A549 (cell line): ENCODE data around the gene TMED4. TPM values are rescaled to one million over a fixed set of nuclear protein-coding genes. Genes with fewer than 3 reads are reported as not detected.

Experiments used
- ATAC-seq, 2 experiments: fragments of 200-7000 bp in 1 of 2; fragments of >200 bp in 1 of 2; cut with Nextera tagmentation in 1 of 2; cut with Tn5 transposase in 1 of 2; 3 replicates each; pipeline versions ENCODE4 v1.8.0 to v1.9.1; 2018 to 2020; ENCODE audit warnings: mild to moderate bottlenecking in 1 of 2, moderate library complexity in 1 of 2
- CTCF ChIA-PET: fragments of 300-600 bp; sonication (Branson Sonifier 250); formaldehyde crosslinking; extraction: SDS; loops from one replicate; lab custom pipeline; 2021; ENCODE audit warnings: antibody characterized with exemption, inconsistent platforms; lab: Yijun Ruan, JAX
- POLR2A ChIA-PET: fragments of 350-600 bp; formaldehyde crosslinking; extraction: SDS; loops from one replicate; lab custom pipeline; 2021; ENCODE audit warnings: antibody characterized with exemption, inconsistent platforms; lab: Yijun Ruan, JAX
- DNase-seq, 2 experiments: peaks; one replicate each; pipeline versions ENCODE4 v3.0.0 to v3.0.0-alpha.2; 2011 to 2016; ENCODE audit warnings: low read depth in 1 of 2, low spot score in 1 of 2
- FAIRE-seq: peaks from 2 replicates; lab custom pipeline; 2011; peaks lifted over from hg19 to GRCh38; lab: Jason Lieb, UNC
- H3K27ac ChIP-seq, 2 experiments: fragments of >200 bp; sonication (Bioruptor Twin); formaldehyde crosslinking; 3 replicates each; pipeline ENCODE4 v1.5.1; 2016 to 2017
- H3K4me1 ChIP-seq: fragments of >200 bp; sonication (Bioruptor Twin); formaldehyde crosslinking; 3 replicates; pipeline ENCODE4 v1.6.1; 2016
- H3K4me2 ChIP-seq: fragments of >200 bp; sonication (Bioruptor Twin); formaldehyde crosslinking; 3 replicates; pipeline ENCODE4 v1.6.1; 2016
- H3K4me3 ChIP-seq: fragments of >200 bp; sonication (Bioruptor Twin); formaldehyde crosslinking; 3 replicates; pipeline ENCODE4 v1.5.1; 2016
- H3K9me3 ChIP-seq: fragments of >200 bp; sonication (Bioruptor Twin); formaldehyde crosslinking; 3 replicates; pipeline ENCODE4 v1.6.1; 2016
- CBX2 ChIP-seq: fragments of 200-600 bp; sonication (generic); IDR thresholded peaks from 2 replicates; pipeline ENCODE4 v1.6.1; 2016; ENCODE audit warnings: low read depth, mild to moderate bottlenecking, borderline replicate concordance
- CHD4 ChIP-seq: fragments of 200-600 bp; sonication (generic); IDR thresholded peaks from 2 replicates; pipeline ENCODE4 v1.6.1; 2016; ENCODE audit warnings: antibody characterized with exemption, mild to moderate bottlenecking, borderline replicate concordance
- ESRRA ChIP-seq: fragments of 150-350 bp; IDR thresholded peaks from 2 replicates; pipeline ENCODE4 v1.6.1; 2014; ENCODE audit warnings: mild to moderate bottlenecking, low read length, borderline replicate concordance
- HEYL ChIP-seq: fragments of 250-450 bp; sonication (Bioruptor Pico); IDR thresholded peaks from 2 replicates; pipeline ENCODE4 v1.8.0; 2021; ENCODE audit warnings: mild to moderate bottlenecking, moderate library complexity
- HOXA7 ChIP-seq: fragments of 250-450 bp; sonication (Bioruptor Pico); IDR thresholded peaks from 2 replicates; pipeline ENCODE4 v1.5.0; 2020; ENCODE audit warnings: mild to moderate bottlenecking, moderate library complexity
- KDM5A ChIP-seq: fragments of 200-600 bp; sonication (generic); IDR thresholded peaks from 2 replicates; pipeline ENCODE4 v1.6.1; 2016; ENCODE audit warnings: antibody characterized with exemption, mild to moderate bottlenecking
- MAFK ChIP-seq: fragments of 450-650 bp; IDR thresholded peaks from 2 replicates; pipeline ENCODE4 v1.6.1; 2014; ENCODE audit not compliant: partially characterized antibody
- NFE2L2 ChIP-seq: fragments of 150-350 bp; conservative IDR thresholded peaks from 2 replicates; pipeline ENCODE4 v1.6.1; 2014; ENCODE audit warnings: low read length
- POLR2A ChIP-seq: IDR thresholded peaks from 2 replicates; pipeline ENCODE4 v1.6.1; 2012; ENCODE audit warnings: mild to moderate bottlenecking, low read length
- RAD21 ChIP-seq, 2 experiments: fragments of >200 bp in 1 of 2; sonication (Bioruptor Twin) in 1 of 2; formaldehyde crosslinking in 1 of 2; IDR thresholded peaks in 1 of 2; conservative IDR thresholded peaks in 1 of 2; 2 replicates in 1 of 2; 3 replicates in 1 of 2; pipeline ENCODE4 v1.6.1; 2012 to 2018; ENCODE audit warnings: inconsistent platforms in 1 of 2
- ZC3H11A ChIP-seq: fragments of 450-650 bp; IDR thresholded peaks from 2 replicates; pipeline ENCODE4 v1.6.1; 2014; ENCODE audit warnings: antibody characterized with exemption, mild to moderate bottlenecking
- ZFP36 ChIP-seq: fragments of 450-650 bp; IDR thresholded peaks from 2 replicates; pipeline ENCODE4 v1.6.1; 2014; ENCODE audit warnings: borderline replicate concordance; ENCODE audit not compliant: partially characterized antibody
- ZSCAN20 ChIP-seq: fragments of 250-450 bp; sonication (Bioruptor Pico); IDR thresholded peaks from 2 replicates; pipeline ENCODE4 v1.8.0; 2022; ENCODE audit warnings: mild to moderate bottlenecking, moderate library complexity
- WGBS: methylation state at CpG from one replicate; pipeline ENCODE4 v1.1.6; 2017; ENCODE audit errors: missing lambda C conversion rate; 5-methylcytosine and 5-hydroxymethylcytosine counted together
- polyA plus RNA-seq, 4 experiments: library from polyadenylated mRNA; depleted of rRNA in 3 of 4; stranded (reverse); fragments of >200 nt; fragmentation: RNase III in 1 of 4; extraction: RNeasy Plus Mini Kit Qiagen cat#74134 plus additional on column Dnase treatment in 1 of 4; gene quantifications; 2 replicates in 3 of 4; 3 replicates in 1 of 4; pipeline ENCODE4 v1.2.3, GENCODE V29; 2011 to 2017
- TF ChIP-seq, protein P1 (sequence below): IDR thresholded peaks from 2 replicates; pipeline ENCODE4 v1.6.1; 2012
- TF ChIP-seq, protein P2 (sequence below): fragments of 150-350 bp; IDR thresholded peaks from 2 replicates; pipeline ENCODE4 v1.6.1; 2014; ENCODE audit warnings: low read depth, mild to moderate bottlenecking, low read length
- TF ChIP-seq, protein P3 (sequence below): IDR thresholded peaks from 2 replicates; pipeline ENCODE4 v1.6.1; 2012
- TF ChIP-seq, protein P4 (sequence below): fragments of 250-450 bp; sonication (Bioruptor Pico); IDR thresholded peaks from 2 replicates; pipeline ENCODE4 v1.5.0; 2021; ENCODE audit warnings: mild to moderate bottlenecking, moderate library complexity, borderline replicate concordance
- TF ChIP-seq, protein P5 (sequence below): fragments of >200 bp; sonication (Bioruptor Twin); formaldehyde crosslinking; IDR thresholded peaks from 3 replicates; pipeline ENCODE4 v1.6.1; 2016

The TMED4 gene
- polyA plus RNA-seq, 2 of the 4 experiments (the other 2 are of a cell fraction), result 55.1 to 68.3 TPM

DNA sequence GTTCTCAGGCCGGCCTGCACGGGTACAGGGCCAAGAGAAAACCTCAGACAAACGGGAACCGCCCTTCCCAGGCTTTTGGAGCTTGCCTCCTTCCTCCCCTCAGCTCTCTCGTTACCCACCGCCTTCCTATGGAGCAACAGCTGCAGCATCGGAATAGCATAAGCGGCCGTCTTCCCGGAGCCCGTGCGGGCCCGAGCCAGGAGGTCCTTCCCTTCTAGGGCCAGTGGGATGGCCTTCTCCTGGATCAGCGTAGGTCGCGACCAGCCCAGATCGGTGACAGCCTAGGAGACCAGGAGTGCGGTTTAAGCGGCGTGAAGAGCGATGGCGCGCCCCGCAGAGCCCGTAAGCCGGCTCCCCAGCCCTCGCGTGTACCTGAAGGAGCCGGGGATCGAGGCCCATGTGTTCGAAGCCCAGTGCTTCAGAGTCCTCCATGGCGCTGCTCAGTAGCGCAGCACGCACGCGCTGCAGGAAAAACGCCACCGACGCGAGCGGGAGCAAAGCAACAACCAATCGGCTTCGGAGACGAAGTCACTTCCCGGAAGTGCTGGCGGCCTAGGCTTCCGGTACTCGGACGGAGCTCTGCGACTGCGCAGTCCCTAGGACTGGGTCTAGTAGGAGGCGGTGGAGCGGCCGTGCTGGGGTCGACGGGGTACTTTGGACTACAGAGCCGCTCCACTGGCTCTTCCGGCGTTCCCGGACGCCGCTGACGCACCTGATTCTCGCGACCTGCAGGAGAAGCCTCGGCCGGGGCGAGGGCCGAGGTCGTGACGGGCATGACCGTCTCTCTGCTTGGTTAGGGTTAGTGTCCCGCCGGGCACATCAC is 8.4 kb downstream of the TMED4 start, which contains the start of gene DDX56 (continued):
- TF ChIP-seq NFE2L2 (no peak), ZFP36 (no peak), CHD4 (no peak), ZSCAN20 (CRISPR knock-in tag) (no peak), ESRRA (no peak), CBX2 (no peak), ZC3H11A (no peak)
- TF ChIP-seq, protein P1, sequence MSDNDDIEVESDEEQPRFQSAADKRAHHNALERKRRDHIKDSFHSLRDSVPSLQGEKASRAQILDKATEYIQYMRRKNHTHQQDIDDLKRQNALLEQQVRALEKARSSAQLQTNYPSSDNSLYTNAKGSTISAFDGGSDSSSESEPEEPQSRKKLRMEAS, result peak; percentile 99
- TF ChIP-seq, protein P2, sequence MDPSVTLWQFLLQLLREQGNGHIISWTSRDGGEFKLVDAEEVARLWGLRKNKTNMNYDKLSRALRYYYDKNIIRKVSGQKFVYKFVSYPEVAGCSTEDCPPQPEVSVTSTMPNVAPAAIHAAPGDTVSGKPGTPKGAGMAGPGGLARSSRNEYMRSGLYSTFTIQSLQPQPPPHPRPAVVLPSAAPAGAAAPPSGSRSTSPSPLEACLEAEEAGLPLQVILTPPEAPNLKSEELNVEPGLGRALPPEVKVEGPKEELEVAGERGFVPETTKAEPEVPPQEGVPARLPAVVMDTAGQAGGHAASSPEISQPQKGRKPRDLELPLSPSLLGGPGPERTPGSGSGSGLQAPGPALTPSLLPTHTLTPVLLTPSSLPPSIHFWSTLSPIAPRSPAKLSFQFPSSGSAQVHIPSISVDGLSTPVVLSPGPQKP, result no peak

DNA sequence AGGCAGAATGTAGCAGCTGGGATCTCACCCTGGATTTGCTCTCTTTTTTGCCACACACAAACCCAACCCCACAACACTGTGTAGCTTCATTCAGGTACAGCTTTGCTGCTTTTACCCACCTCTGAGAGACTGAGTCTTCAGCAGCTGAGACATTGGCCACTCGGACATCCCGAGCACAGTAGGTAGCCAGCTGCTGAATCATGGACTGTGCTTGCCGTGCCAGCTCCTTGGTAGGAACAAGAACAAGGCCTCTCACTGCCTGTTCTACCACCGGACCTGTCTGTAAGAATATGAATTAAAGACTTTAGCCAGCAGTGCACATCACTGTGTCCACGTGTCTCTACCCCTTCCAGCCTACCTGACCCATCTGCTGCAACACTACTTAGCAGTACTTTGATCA is 9.3 kb downstream of the TMED4 start:
- no peaks in the 10 kb centered on the region for H3K9me3 ChIP-seq
- FAIRE-seq, result no peak
- H3K4me2 ChIP-seq, result peak overlapping the region; percentile 95
- TF ChIP-seq, protein P3, sequence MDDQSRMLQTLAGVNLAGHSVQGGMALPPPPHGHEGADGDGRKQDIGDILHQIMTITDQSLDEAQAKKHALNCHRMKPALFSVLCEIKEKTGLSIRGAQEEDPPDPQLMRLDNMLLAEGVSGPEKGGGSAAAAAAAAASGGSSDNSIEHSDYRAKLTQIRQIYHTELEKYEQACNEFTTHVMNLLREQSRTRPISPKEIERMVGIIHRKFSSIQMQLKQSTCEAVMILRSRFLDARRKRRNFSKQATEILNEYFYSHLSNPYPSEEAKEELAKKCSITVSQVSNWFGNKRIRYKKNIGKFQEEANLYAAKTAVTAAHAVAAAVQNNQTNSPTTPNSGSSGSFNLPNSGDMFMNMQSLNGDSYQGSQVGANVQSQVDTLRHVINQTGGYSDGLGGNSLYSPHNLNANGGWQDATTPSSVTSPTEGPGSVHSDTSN, result no peak
- TF ChIP-seq NFE2L2, result no peak
- no peak for TF ChIP-seq KDM5A
- TF ChIP-seq, protein P4, sequence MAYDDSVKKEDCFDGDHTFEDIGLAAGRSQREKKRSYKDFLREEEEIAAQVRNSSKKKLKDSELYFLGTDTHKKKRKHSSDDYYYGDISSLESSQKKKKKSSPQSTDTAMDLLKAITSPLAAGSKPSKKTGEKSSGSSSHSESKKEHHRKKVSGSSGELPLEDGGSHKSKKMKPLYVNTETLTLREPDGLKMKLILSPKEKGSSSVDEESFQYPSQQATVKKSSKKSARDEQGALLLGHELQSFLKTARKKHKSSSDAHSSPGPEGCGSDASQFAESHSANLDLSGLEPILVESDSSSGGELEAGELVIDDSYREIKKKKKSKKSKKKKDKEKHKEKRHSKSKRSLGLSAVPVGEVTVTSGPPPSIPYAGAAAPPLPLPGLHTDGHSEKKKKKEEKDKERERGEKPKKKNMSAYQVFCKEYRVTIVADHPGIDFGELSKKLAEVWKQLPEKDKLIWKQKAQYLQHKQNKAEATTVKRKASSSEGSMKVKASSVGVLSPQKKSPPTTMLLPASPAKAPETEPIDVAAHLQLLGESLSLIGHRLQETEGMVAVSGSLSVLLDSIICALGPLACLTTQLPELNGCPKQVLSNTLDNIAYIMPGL (CRISPR knock-in tag), result no peak
- no peak for TF ChIP-seq HOXA7 (CRISPR knock-in tag)
- TF ChIP-seq HEYL (CRISPR knock-in tag), result no peak
- TF ChIP-seq POLR2A, result no peak
- TF ChIP-seq RAD21 (conservative IDR thresholded peaks at IDR 0.05 in 1 of 2, IDR thresholded peaks at IDR 0.05 in 1 of 2), result no peak
- TF ChIP-seq, protein P5, sequence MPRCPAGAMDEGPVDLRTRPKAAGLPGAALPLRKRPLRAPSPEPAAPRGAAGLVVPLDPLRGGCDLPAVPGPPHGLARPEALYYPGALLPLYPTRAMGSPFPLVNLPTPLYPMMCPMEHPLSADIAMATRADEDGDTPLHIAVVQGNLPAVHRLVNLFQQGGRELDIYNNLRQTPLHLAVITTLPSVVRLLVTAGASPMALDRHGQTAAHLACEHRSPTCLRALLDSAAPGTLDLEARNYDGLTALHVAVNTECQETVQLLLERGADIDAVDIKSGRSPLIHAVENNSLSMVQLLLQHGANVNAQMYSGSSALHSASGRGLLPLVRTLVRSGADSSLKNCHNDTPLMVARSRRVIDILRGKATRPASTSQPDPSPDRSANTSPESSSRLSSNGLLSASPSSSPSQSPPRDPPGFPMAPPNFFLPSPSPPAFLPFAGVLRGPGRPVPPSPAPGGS, result no peak
- TF ChIP-seq CHD4, result no peak
- TF ChIP-seq CBX2, result no peak
- 32% methylated on average over 5 of the region's 5 CpGs for WGBS
- DNase-seq, result no peak
- H3K4me1 ChIP-seq, result peaks cover 15% of the 10 kb centered on the region
- POLR2A ChIA-PET, result interaction anchor here (1.3 to 2.1 kb wide), 3 partner anchors 8 to 275 kb away, joined by 3 to 37 read pairs (median 21); partner anchors contain the start of gene TMED4
- CTCF ChIA-PET, result interaction anchor here (1.5 to 4.3 kb wide), 3 partner anchors 8 to 563 kb away, joined by 5 to 28 read pairs (median 8); no protein-coding TSS in a partner anchor
- ATAC-seq, result no peak
- H3K27ac ChIP-seq, result peak overlapping the region; percentile 82 to 91
- peak overlapping the region; percentile 65 for H3K4me3 ChIP-seq

DNA sequence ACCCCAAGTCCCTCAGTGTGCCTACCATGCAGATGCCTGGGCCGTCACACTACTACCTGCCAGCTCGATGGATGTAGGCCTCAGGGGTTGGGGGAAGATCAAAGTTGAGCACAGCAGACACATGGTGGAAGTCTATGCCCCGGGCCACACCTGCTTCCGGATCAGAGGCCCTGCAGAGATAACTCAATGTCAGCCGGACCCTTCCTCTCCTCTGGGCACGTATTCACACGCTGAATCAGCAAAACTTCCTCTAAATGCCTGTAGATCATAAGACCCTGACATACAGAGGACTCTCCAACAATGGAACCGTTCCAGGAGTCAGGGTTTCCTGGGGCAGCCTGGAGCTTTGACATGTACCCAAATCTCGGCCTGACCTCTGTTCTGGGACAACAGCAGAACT is 12.1 kb downstream of the TMED4 start:
- TF ChIP-seq, protein P4 (CRISPR knock-in tag), result no peak
- peak; percentile 88 for TF ChIP-seq MAFK
- POLR2A ChIA-PET, result interaction anchor here (1.0 kb wide), 1 partner anchor 12 kb away, joined by 3 read pairs; the partner anchor contains the start of gene TMED4
- 90% methylated on average over 9 of the region's 9 CpGs for WGBS
- Histone ChIP-seq H3K4me1 (peaks cover 12% of the 10 kb centered on the region), H3K9me3 (no peaks in the 10 kb centered on the region), H3K4me2 (no peak overlapping the region), H3K4me3 (no peak overlapping the region), H3K27ac (no peak overlapping the region)
- FAIRE-seq (no peak), DNase-seq (no peak), ATAC-seq (no peak)
- CTCF ChIA-PET, result interaction anchor here (1.3 to 2.0 kb wide), 3 partner anchors 11 to 329 kb away, joined by 3 to 6 read pairs (median 4); no protein-coding TSS in a partner anchor
